A549 (cell line): ENCODE data around the gene CCDC88B.

Experiments used
- CTCF ChIP-seq: fragments of >200 bp; sonication (Bioruptor Twin); formaldehyde crosslinking; IDR thresholded peaks from 3 replicates; pipeline ENCODE4 v1.5.1; 2016
- POLR2A ChIP-seq: IDR thresholded peaks from 2 replicates; pipeline ENCODE4 v1.6.1; 2012; ENCODE audit warnings: mild to moderate bottlenecking, low read length
- RAD21 ChIP-seq, 2 experiments: fragments of >200 bp in 1 of 2; sonication (Bioruptor Twin) in 1 of 2; formaldehyde crosslinking in 1 of 2; IDR thresholded peaks in 1 of 2; conservative IDR thresholded peaks in 1 of 2; 2 replicates in 1 of 2; 3 replicates in 1 of 2; pipeline ENCODE4 v1.6.1; 2012 to 2018; ENCODE audit warnings: inconsistent platforms in 1 of 2
- SREBF2 ChIP-seq: fragments of 450-650 bp; IDR thresholded peaks from 2 replicates; pipeline ENCODE4 v1.6.1; 2014; ENCODE audit warnings: mild to moderate bottlenecking, moderate library complexity

- no peak for TF ChIP-seq POLR2A
- TF ChIP-seq SREBF2, result no peak
- TF ChIP-seq CTCF, result no peak
- no peak for TF ChIP-seq RAD21 (conservative IDR thresholded peaks at IDR 0.05 in 1 of 2, IDR thresholded peaks at IDR 0.05 in 1 of 2)
Observed at GRCh38 chr11:64296830-64297698, 42.9 kb upstream of the CCDC88B start.
